ENCODE results near the gene GABRB1.

GABRB1 gene

DNA sequence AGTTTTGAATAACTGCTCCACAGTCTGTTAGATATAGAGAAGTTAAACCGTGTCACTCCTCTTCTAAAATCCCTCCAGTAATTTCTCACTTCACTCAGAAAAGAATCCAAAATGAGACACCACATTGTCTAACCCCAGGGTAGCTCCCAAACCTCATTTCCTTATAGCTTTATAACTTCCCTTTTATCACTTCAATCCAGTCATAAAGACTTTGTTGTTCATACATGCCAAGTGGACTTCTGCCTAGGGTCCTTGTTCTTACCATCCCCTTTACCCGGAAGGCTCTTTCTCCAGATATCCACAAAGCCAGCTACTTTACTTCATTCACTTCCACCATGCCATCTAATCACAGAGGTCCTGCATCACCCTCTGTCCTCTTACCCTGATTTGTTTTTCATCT lies 156.2 kb downstream of the GABRB1 start:
- H3K9me2 ChIP-seq (replicated peaks; ENCODE audit: low read depth, low read length) = no peaks in the 10 kb centered on the region
- no peaks in the 10 kb centered on the region for H3K9me3 ChIP-seq (ENCODE audit: insufficient read depth, low read depth, low read length)
- H3K4me2 ChIP-seq (ENCODE audit: low read depth, low read length, poor library complexity, severe bottlenecking) = no peak overlapping the region
- H3K36me3 ChIP-seq (ENCODE audit: insufficient read depth, low read length) = no peaks in the 10 kb centered on the region
- no peak overlapping the region for H3K9ac ChIP-seq (ENCODE audit: low read depth, low read length, poor library complexity, severe bottlenecking)
- H2AFZ ChIP-seq (ENCODE audit: low read length) = no peak overlapping the region
- no peak for TF ChIP-seq EZH2phosphoT487 (IDR thresholded peaks at IDR 0.05; ENCODE audit: borderline replicate concordance)
- TF ChIP-seq, protein P1, sequence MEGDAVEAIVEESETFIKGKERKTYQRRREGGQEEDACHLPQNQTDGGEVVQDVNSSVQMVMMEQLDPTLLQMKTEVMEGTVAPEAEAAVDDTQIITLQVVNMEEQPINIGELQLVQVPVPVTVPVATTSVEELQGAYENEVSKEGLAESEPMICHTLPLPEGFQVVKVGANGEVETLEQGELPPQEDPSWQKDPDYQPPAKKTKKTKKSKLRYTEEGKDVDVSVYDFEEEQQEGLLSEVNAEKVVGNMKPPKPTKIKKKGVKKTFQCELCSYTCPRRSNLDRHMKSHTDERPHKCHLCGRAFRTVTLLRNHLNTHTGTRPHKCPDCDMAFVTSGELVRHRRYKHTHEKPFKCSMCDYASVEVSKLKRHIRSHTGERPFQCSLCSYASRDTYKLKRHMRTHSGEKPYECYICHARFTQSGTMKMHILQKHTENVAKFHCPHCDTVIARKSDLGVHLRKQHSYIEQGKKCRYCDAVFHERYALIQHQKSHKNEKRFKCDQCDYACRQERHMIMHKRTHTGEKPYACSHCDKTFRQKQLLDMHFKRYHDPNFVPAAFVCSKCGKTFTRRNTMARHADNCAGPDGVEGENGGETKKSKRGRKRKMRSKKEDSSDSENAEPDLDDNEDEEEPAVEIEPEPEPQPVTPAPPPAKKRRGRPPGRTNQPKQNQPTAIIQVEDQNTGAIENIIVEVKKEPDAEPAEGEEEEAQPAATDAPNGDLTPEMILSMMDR (conservative IDR thresholded peaks at IDR 0.05; ENCODE audit: low read length) = no peak
- H3K4me1 ChIP-seq (ENCODE audit: insufficient read depth, low read length, poor library complexity, severe bottlenecking) = no peaks in the 10 kb centered on the region
- no peaks in the 10 kb centered on the region for H3K27me3 ChIP-seq (ENCODE audit: insufficient read depth, low read length, poor library complexity, severe bottlenecking)
- H4K20me1 ChIP-seq (ENCODE audit: insufficient read depth, low read length, poor library complexity, severe bottlenecking) = no peaks in the 10 kb centered on the region
- H3K79me2 ChIP-seq (ENCODE audit: insufficient read depth, low read length) = no peaks in the 10 kb centered on the region
- H3K4me3 ChIP-seq (ENCODE audit: low read length, poor library complexity, severe bottlenecking) = no peak overlapping the region
- H3F3A ChIP-seq (ENCODE audit: low read depth) = no peaks in the 10 kb centered on the region

GRCh38 chr4:47193179-47193578 lies 161.8 kb downstream of the GABRB1 start:
- H3K9ac ChIP-seq (ENCODE audit: low read depth, low read length, poor library complexity, severe bottlenecking) = no peak overlapping the region
- no peaks in the 10 kb centered on the region for H3K36me3 ChIP-seq (ENCODE audit: insufficient read depth, low read length)
- no peaks in the 10 kb centered on the region for H3K27me3 ChIP-seq (ENCODE audit: insufficient read depth, low read length, poor library complexity, severe bottlenecking)
- no peaks in the 10 kb centered on the region for H3K9me2 ChIP-seq (replicated peaks; ENCODE audit: low read depth, low read length)
- TF ChIP-seq, protein P1 (conservative IDR thresholded peaks at IDR 0.05; ENCODE audit: low read length) = no peak
- no peak for TF ChIP-seq EZH2phosphoT487 (IDR thresholded peaks at IDR 0.05; ENCODE audit: borderline replicate concordance)
- H2AFZ ChIP-seq (ENCODE audit: low read length) = no peak overlapping the region
- no peaks in the 10 kb centered on the region for H3K79me2 ChIP-seq (ENCODE audit: insufficient read depth, low read length)
- H3F3A ChIP-seq (ENCODE audit: low read depth) = no peaks in the 10 kb centered on the region
- no peak overlapping the region for H3K4me2 ChIP-seq (ENCODE audit: low read depth, low read length, poor library complexity, severe bottlenecking)
- no peak overlapping the region for H3K4me3 ChIP-seq (ENCODE audit: low read length, poor library complexity, severe bottlenecking)
- no peaks in the 10 kb centered on the region for H4K20me1 ChIP-seq (ENCODE audit: insufficient read depth, low read length, poor library complexity, severe bottlenecking)
- H3K9me3 ChIP-seq (ENCODE audit: insufficient read depth, low read depth, low read length) = no peaks in the 10 kb centered on the region
- H3K4me1 ChIP-seq (ENCODE audit: insufficient read depth, low read length, poor library complexity, severe bottlenecking) = no peaks in the 10 kb centered on the region

DNA sequence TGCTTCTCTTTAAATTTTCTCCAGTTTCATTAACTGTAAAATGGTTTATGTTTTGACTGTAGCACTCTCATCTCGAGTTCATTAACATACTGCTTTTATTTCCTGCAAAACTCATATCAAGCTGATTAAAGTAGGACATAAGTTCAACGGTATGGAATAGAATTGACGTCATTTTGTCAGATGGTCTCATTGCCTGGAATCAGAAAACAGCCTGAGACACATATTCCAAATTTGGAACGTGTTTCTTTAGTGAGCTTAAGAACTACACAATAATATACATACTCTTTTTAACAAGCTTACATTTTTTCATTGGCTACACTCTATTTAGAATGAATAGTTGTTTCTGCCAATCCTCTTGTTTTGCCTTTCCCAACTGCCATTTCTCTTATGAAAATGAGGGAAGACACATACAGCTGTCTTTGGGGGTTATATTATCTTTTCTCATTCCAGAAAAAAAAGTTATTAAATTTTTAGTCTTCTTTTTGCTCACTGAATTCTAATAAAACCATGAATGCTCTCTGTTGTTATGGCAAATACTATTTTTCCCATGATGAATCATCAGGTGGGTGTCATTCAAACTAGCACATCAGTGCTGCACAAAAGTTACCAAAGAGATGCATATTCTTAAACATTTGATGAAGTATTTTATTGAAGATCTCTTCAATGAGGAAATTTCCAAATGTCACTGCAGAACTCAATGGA lies 162.8 kb downstream of the GABRB1 start:
- Histone ChIP-seq H3K36me3 (ENCODE audit: insufficient read depth, low read length) (no peaks in the 10 kb centered on the region), H3K9ac (ENCODE audit: low read depth, low read length, poor library complexity, severe bottlenecking) (no peak overlapping the region), H3K27me3 (ENCODE audit: insufficient read depth, low read length, poor library complexity, severe bottlenecking) (no peaks in the 10 kb centered on the region), H2AFZ (ENCODE audit: low read length) (no peak overlapping the region), H3K4me2 (ENCODE audit: low read depth, low read length, poor library complexity, severe bottlenecking) (no peak overlapping the region), H3K4me1 (ENCODE audit: insufficient read depth, low read length, poor library complexity, severe bottlenecking) (no peaks in the 10 kb centered on the region), H3F3A (ENCODE audit: low read depth) (no peaks in the 10 kb centered on the region), H3K79me2 (ENCODE audit: insufficient read depth, low read length) (no peaks in the 10 kb centered on the region), H3K9me2 (replicated peaks; ENCODE audit: low read depth, low read length) (no peaks in the 10 kb centered on the region), H3K9me3 (ENCODE audit: insufficient read depth, low read depth, low read length) (no peaks in the 10 kb centered on the region), H3K4me3 (ENCODE audit: low read length, poor library complexity, severe bottlenecking) (no peak overlapping the region), H4K20me1 (ENCODE audit: insufficient read depth, low read length, poor library complexity, severe bottlenecking) (no peaks in the 10 kb centered on the region)
- no peak for TF ChIP-seq EZH2phosphoT487 (IDR thresholded peaks at IDR 0.05; ENCODE audit: borderline replicate concordance)
- TF ChIP-seq, protein P1 (conservative IDR thresholded peaks at IDR 0.05; ENCODE audit: low read length) = no peak

Measured in Loucy (cell line).